HL-60 (cell line): Measurements from ENCODE around the gene RPL22.

Experiments
- DNase-seq, 2 experiments: peaks; one replicate each; pipeline ENCODE4 v3.0.0-alpha.2; 2010 to 2020; ENCODE audit warnings: low read depth in 1 of 2, low spot score in 1 of 2
- H3K27ac ChIP-seq: fragments of 250-450 bp; sonication (Bioruptor Pico); replicated peaks from 2 replicates; pipeline ENCODE4 v1.5.1; 2020; ENCODE audit warnings: mild to moderate bottlenecking, moderate library complexity
- H3K27me3 ChIP-seq: fragments of 250-450 bp; sonication (Bioruptor Pico); 2 replicates; pipeline ENCODE4 v1.5.1; 2021; ENCODE audit warnings: mild to moderate bottlenecking, moderate library complexity; ENCODE audit not compliant: insufficient read depth, poor library complexity, severe bottlenecking
- H3K4me3 ChIP-seq: replicated peaks from 2 replicates; pipeline ENCODE4 v1.5.1; 2011; ENCODE audit warnings: mild to moderate bottlenecking, control low read depth, low read length; ENCODE audit not compliant: insufficient read depth
- GABPA ChIP-seq: IDR thresholded peaks from 2 replicates; pipeline ENCODE4 v1.6.1; 2012; ENCODE audit warnings: low read depth
- POLR2AphosphoS5 ChIP-seq: IDR thresholded peaks from 2 replicates; pipeline ENCODE4 v1.6.1; 2012; ENCODE audit warnings: low read depth
- SPI1 ChIP-seq: IDR thresholded peaks from 2 replicates; pipeline ENCODE4 v1.6.1; 2012; ENCODE audit warnings: low read depth, mild to moderate bottlenecking, borderline replicate concordance
- TF ChIP-seq, protein P1 (sequence below): IDR thresholded peaks from one replicate; pipeline ENCODE4 v1.5.1; 2011; ENCODE audit warnings: low read length, control low read depth, inconsistent platforms; ENCODE audit not compliant: insufficient read depth
- TF ChIP-seq, protein P2 (sequence below): IDR thresholded peaks from 2 replicates; pipeline ENCODE4 v1.6.1; 2012; ENCODE audit warnings: low read depth; ENCODE audit not compliant: insufficient replicate concordance

The RPL22 gene

DNA sequence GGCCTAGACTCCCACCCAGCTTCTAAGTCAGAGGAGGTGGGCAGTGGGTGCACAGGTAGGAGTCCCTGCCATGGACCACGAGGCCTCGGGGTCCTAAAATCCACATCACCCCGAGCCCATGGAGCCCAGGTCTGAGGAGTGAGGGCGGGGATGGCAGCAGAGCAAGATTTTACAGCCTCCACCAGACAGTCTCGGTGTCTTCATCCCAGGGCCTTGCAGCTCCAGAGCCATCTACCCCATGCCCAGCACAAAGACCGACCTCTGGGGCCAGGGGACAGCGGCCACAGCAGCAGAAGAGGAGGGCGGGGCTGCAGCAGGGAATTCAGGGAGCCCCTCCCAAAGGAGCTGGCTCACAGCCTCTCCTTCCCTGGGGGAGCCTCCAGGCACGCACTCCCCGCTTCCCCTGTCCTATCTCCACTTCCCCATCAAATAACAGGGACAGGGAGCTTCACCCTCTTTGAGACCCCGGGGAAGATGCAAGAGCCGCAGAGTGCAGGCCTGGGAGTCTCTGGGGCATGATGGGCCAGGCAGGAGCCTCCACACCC lies 33.9 kb downstream of the RPL22 start:
- H3K27me3 ChIP-seq: peaks cover 3% of the 10 kb centered on the region
- TF ChIP-seq, protein P1, sequence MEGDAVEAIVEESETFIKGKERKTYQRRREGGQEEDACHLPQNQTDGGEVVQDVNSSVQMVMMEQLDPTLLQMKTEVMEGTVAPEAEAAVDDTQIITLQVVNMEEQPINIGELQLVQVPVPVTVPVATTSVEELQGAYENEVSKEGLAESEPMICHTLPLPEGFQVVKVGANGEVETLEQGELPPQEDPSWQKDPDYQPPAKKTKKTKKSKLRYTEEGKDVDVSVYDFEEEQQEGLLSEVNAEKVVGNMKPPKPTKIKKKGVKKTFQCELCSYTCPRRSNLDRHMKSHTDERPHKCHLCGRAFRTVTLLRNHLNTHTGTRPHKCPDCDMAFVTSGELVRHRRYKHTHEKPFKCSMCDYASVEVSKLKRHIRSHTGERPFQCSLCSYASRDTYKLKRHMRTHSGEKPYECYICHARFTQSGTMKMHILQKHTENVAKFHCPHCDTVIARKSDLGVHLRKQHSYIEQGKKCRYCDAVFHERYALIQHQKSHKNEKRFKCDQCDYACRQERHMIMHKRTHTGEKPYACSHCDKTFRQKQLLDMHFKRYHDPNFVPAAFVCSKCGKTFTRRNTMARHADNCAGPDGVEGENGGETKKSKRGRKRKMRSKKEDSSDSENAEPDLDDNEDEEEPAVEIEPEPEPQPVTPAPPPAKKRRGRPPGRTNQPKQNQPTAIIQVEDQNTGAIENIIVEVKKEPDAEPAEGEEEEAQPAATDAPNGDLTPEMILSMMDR: no peak
- TF ChIP-seq POLR2AphosphoS5 (no peak), SPI1 (no peak), GABPA (no peak)
- TF ChIP-seq, protein P2, sequence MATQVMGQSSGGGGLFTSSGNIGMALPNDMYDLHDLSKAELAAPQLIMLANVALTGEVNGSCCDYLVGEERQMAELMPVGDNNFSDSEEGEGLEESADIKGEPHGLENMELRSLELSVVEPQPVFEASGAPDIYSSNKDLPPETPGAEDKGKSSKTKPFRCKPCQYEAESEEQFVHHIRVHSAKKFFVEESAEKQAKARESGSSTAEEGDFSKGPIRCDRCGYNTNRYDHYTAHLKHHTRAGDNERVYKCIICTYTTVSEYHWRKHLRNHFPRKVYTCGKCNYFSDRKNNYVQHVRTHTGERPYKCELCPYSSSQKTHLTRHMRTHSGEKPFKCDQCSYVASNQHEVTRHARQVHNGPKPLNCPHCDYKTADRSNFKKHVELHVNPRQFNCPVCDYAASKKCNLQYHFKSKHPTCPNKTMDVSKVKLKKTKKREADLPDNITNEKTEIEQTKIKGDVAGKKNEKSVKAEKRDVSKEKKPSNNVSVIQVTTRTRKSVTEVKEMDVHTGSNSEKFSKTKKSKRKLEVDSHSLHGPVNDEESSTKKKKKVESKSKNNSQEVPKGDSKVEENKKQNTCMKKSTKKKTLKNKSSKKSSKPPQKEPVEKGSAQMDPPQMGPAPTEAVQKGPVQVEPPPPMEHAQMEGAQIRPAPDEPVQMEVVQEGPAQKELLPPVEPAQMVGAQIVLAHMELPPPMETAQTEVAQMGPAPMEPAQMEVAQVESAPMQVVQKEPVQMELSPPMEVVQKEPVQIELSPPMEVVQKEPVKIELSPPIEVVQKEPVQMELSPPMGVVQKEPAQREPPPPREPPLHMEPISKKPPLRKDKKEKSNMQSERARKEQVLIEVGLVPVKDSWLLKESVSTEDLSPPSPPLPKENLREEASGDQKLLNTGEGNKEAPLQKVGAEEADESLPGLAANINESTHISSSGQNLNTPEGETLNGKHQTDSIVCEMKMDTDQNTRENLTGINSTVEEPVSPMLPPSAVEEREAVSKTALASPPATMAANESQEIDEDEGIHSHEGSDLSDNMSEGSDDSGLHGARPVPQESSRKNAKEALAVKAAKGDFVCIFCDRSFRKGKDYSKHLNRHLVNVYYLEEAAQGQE: no peak
- H3K27ac ChIP-seq: no peak overlapping the region
- no peak overlapping the region for H3K4me3 ChIP-seq
- no peak for DNase-seq

DNA sequence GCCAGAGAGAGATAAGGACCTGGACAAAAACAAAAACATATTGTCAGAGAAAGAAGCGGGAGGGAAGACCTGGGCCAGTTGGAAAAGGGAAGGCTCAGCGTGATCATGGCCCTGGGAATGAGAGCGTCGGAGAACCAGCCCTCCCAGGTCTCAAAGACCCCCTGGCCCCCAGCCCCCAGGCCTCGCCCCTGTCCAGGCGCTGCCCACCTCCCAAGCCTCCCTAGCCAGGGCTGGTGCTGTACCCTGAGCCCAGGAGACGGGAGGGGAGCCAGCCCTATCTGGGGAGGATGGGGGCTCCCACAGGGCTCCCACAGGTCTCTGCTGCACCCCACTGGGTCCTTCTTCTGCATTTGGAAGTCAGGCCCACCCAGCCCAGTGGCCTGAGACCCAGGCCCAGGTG lies 34.4 kb downstream of the RPL22 start:
- no peak for DNase-seq
- Histone ChIP-seq H3K4me3 (no peak overlapping the region), H3K27ac (no peak overlapping the region), H3K27me3 (peaks cover 3% of the 10 kb centered on the region)
- no peak for TF ChIP-seq GABPA
- TF ChIP-seq, protein P2: no peak
- TF ChIP-seq SPI1: no peak

DNA sequence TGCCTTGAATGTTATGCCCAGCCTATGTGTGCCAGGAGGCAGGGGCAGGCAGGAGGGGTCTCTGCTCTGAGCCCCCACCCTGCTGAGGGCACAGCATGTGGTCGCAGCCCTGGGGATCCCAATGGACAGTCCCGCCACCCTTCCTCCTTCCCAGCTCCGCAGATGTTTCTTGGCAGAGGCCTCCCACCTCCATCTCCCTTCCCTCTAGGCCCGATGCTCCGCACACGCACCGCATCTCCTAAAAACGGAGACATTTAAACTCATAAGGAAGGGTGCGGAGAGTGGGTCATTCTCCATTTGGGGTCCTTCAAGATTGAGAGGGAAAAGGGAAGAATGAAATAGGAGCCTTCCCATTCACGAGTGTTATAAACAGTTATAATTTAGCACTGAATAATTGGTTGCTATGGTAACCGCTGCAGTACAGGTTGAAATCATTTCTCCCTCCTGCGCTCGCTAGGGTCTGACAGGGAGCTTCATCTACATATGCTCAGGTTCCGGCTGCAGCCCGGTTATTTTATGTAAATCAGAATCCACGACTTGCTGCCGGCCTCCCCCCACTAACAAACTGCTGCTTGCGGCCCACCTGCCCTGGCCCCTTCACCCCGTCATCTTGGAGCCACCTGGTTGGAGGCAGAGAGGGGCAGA lies 35.3 kb downstream of the RPL22 start:
- Histone ChIP-seq H3K4me3 (no peak overlapping the region), H3K27me3 (peaks cover 3% of the 10 kb centered on the region), H3K27ac (no peak overlapping the region)
- no peak for DNase-seq
- no peak for TF ChIP-seq GABPA
- TF ChIP-seq POLR2AphosphoS5: no peak

DNA sequence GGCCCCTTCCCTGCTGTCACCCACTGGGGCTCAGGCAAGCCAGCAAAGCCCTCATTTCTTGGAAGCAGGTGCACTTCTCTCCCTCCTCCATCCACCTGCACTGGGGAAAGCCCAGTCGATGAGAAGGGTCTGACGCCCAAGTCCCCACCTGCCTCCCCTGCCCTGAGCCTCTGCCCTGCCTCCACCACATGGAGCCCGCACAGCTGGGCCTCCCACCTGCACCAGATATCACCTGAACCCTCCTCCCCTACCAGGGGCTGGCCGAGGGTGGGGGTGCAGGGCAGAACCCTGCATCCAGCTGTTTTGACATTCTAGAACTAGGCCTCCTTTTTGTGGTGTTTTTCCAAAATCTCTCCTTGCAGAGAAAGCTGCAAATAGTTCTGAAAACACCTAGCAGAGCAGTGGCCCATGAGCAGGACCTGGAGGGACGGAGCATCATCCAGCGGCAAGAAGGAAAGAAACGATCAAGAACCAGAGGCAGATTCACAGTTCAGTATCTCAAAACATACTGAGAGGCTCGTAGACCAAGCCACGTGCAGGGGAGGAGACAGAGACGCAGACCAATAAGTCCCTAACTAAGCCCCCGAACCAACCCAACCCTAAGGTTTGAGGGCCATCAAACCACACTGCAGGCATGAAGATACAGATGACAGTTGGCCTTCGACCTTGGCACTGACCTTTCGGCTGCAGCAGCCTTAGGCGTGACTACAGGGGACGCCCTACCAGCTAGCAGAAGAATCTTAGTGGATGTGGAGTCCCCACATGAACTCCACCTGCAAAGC lies 36.0 kb downstream of the RPL22 start:
- Histone ChIP-seq H3K4me3 (no peak overlapping the region), H3K27ac (no peak overlapping the region), H3K27me3 (peaks cover 3% of the 10 kb centered on the region)
- no peak for DNase-seq
- TF ChIP-seq SPI1: no peak
- no peak for TF ChIP-seq GABPA
- TF ChIP-seq, protein P2: no peak
